K562 (cell line): Measurements from ENCODE around the gene GTF3C1. TPM values are rescaled to one million over a fixed set of nuclear protein-coding genes. Genes with fewer than 3 reads are reported as not detected.

ENCODE experiments used
- ATAC-seq: fragments of 200-7000 bp; cut with Tn5 transposase; 3 replicates; pipeline ENCODE4 v1.9.1; 2020; ENCODE audit warnings: moderate library complexity
- BruUV-seq: library from RNA; stranded (reverse); fragments of 400-500 nt; replicated peaks from 2 replicates; lab custom pipeline; 2021; lab: Mats Ljungman, UMichigan
- CTCF ChIA-PET: fragments of 300-600 bp; formaldehyde crosslinking; extraction: SDS; loops from one replicate; lab custom pipeline; 2021; ENCODE audit warnings: low intra/inter-chr PET ratio; lab: Yijun Ruan, JAX
- POLR2A ChIA-PET: fragments of 300-600, 350-650 bp; sonication (Branson Sonifier 250); formaldehyde crosslinking; extraction: SDS; loops from one replicate; lab custom pipeline; 2021; ENCODE audit warnings: antibody characterized with exemption, inconsistent platforms; lab: Yijun Ruan, JAX
- DNase-seq, 4 experiments: peaks; one replicate each; pipeline versions ENCODE4 v3.0.0 to v3.0.0-alpha.2; 2011 to 2018; ENCODE audit warnings: low spot score in 3 of 4, mixed read lengths in 3 of 4; ENCODE audit errors: extremely low read depth in 1 of 4
- FAIRE-seq: peaks from 2 replicates; lab custom pipeline; 2011; peaks lifted over from hg19 to GRCh38; lab: Jason Lieb, UNC
- H2AFZ ChIP-seq: 2 replicates; pipeline ENCODE4 v1.6.0; 2011; ENCODE audit warnings: low read depth, low read length, control low read depth, inconsistent platforms
- H3K27ac ChIP-seq: fragments of 200-600 bp; 3 replicates; pipeline ENCODE4 v1.8.0; 2011; ENCODE audit warnings: low read depth, mild to moderate bottlenecking, control low read depth, inconsistent platforms, low read length, moderate library complexity, mixed read lengths; ENCODE audit errors: extremely low read depth
- H3K27me3 ChIP-seq, 2 experiments: fragments of 300-600 bp in 1 of 2; 2 replicates in 1 of 2; 3 replicates in 1 of 2; pipeline versions ENCODE4 v1.6.0 to v1.8.0; 2011; ENCODE audit warnings: inconsistent platforms in 2 of 2, low read length in 2 of 2, mild to moderate bottlenecking in 1 of 2, mixed read lengths in 1 of 2, moderate library complexity in 1 of 2; ENCODE audit not compliant: control insufficient read depth in 2 of 2, insufficient read depth in 2 of 2
- H3K36me3 ChIP-seq: fragments of 300-600 bp; 3 replicates; pipeline ENCODE4 v1.8.0; 2011; ENCODE audit warnings: mild to moderate bottlenecking, low read length, inconsistent platforms; ENCODE audit not compliant: control insufficient read depth, insufficient read depth
- H3K4me1 ChIP-seq, 2 experiments: fragments of 200-600 bp in 1 of 2; replicated peaks in 1 of 2; 2 replicates in 1 of 2; 3 replicates in 1 of 2; pipeline versions ENCODE4 v1.5.1 to v1.8.0; 2011; ENCODE audit warnings: inconsistent platforms in 2 of 2, low read length in 2 of 2, mild to moderate bottlenecking in 1 of 2, mixed read lengths in 1 of 2, moderate library complexity in 1 of 2; ENCODE audit not compliant: control insufficient read depth in 2 of 2, insufficient read depth in 2 of 2
- H3K4me2 ChIP-seq: 2 replicates; pipeline ENCODE4 v1.6.1; 2011; ENCODE audit warnings: low read length, control low read depth, inconsistent platforms, mixed read lengths; ENCODE audit not compliant: insufficient read depth
- H3K4me3 ChIP-seq: fragments of 200-600 bp; sonication (generic), shearing (Covaris generic); 2 replicates; pipeline ENCODE4 v1.5.1; 2016; ENCODE audit warnings: control low read depth, inconsistent platforms
- H3K79me2 ChIP-seq: fragments of 200-600 bp; 3 replicates; pipeline ENCODE4 v1.8.0; 2011; ENCODE audit warnings: low read length, inconsistent platforms; ENCODE audit not compliant: control insufficient read depth, insufficient read depth
- H3K9ac ChIP-seq, 2 experiments: 2 replicates each; pipeline versions ENCODE4 v1.6.0 to v1.6.1; 2011; ENCODE audit warnings: low read depth in 2 of 2, low read length in 2 of 2, control low read depth in 1 of 2, inconsistent platforms in 1 of 2, mild to moderate bottlenecking in 1 of 2, mixed read lengths in 1 of 2; ENCODE audit not compliant: insufficient read depth in 1 of 2
- H3K9me1 ChIP-seq: one replicate; pipeline ENCODE4 v1.6.0; 2011; ENCODE audit warnings: inconsistent platforms, mild to moderate bottlenecking, low read length, moderate library complexity; ENCODE audit not compliant: control insufficient read depth, insufficient read depth
- H3K9me3 ChIP-seq: replicated peaks from 2 replicates; pipeline ENCODE4 v1.5.1; 2011; ENCODE audit warnings: low read depth, low read length, inconsistent platforms; ENCODE audit not compliant: control insufficient read depth, insufficient read depth
- H4K20me1 ChIP-seq: replicated peaks from 2 replicates; pipeline ENCODE4 v1.6.1; 2011; ENCODE audit warnings: low read length, inconsistent platforms, mixed read lengths; ENCODE audit not compliant: control insufficient read depth, insufficient read depth
- ADNP ChIP-seq: fragments of 200-800 bp; sonication (Bioruptor generic); IDR thresholded peaks from 2 replicates; pipeline ENCODE4 v1.6.1; 2016; ENCODE audit warnings: missing genetic modification characterization, missing compliant biosample characterization
- ARNT ChIP-seq, 2 experiments: fragments of 450-650 bp; IDR thresholded peaks; 2 replicates each; pipeline ENCODE4 v1.6.1; 2016; ENCODE audit warnings: mild to moderate bottlenecking in 1 of 2
- CREB3 ChIP-seq: fragments of 450-650 bp; conservative IDR thresholded peaks from 2 replicates; pipeline ENCODE4 v1.6.1; 2016; ENCODE audit warnings: missing genetic modification characterization, low read depth, mild to moderate bottlenecking, missing compliant biosample characterization, moderate library complexity
- EP400 ChIP-seq: fragments of 450-650 bp; IDR thresholded peaks from 2 replicates; pipeline ENCODE4 v1.6.1; 2017; ENCODE audit warnings: antibody characterized with exemption, mild to moderate bottlenecking, moderate library complexity
- HDAC2 ChIP-seq: fragments of 450-650 bp; IDR thresholded peaks from 2 replicates; pipeline ENCODE4 v1.6.1; 2016; ENCODE audit warnings: mild to moderate bottlenecking
- KLF6 ChIP-seq: fragments of 250-450 bp; sonication (Bioruptor Pico); IDR thresholded peaks from 2 replicates; pipeline ENCODE4 v1.4.0; 2020; ENCODE audit warnings: mild to moderate bottlenecking, moderate library complexity, borderline replicate concordance
- MTF1 ChIP-seq: fragments of 250-450 bp; sonication (Bioruptor Pico); IDR thresholded peaks from 2 replicates; pipeline ENCODE4 v1.9.0; 2021; ENCODE audit warnings: moderate library complexity, mild to moderate bottlenecking, inconsistent platforms, borderline replicate concordance
- NONO ChIP-seq, 2 experiments: fragments of 200-400 bp in 1 of 2; fragments of 450-650 bp in 1 of 2; formaldehyde crosslinking in 1 of 2; IDR thresholded peaks; 2 replicates each; pipeline ENCODE4 v1.6.1; 2017; ENCODE audit warnings: low read depth in 2 of 2, mild to moderate bottlenecking in 2 of 2, moderate library complexity in 2 of 2, low read length in 1 of 2
- SETDB1 ChIP-seq: IDR thresholded peaks from one replicate; pipeline ENCODE4 v1.6.1; 2012; ENCODE audit warnings: low read length, control low read depth, inconsistent platforms
- SIN3B ChIP-seq: fragments of 450-650 bp; IDR thresholded peaks from 2 replicates; pipeline ENCODE4 v1.6.1; 2017; ENCODE audit warnings: low read depth, mild to moderate bottlenecking, moderate library complexity
- SUPT5H ChIP-seq: fragments of 450-650 bp; IDR thresholded peaks from 2 replicates; pipeline ENCODE4 v1.6.1; 2016
- THRA ChIP-seq: fragments of 450-650 bp; IDR thresholded peaks from 2 replicates; pipeline ENCODE4 v1.6.1; 2017; ENCODE audit warnings: mild to moderate bottlenecking, moderate library complexity
- TRIM25 ChIP-seq: fragments of 450-650 bp; IDR thresholded peaks from 2 replicates; pipeline ENCODE4 v1.7.0; 2016; ENCODE audit warnings: borderline replicate concordance
- TSHZ1 ChIP-seq: fragments of 250-450 bp; sonication (Bioruptor Pico); IDR thresholded peaks from 2 replicates; pipeline ENCODE4 v1.4.0; 2020; ENCODE audit warnings: mild to moderate bottlenecking, moderate library complexity
- ZBTB8A ChIP-seq: fragments of 450-650 bp; IDR thresholded peaks from 2 replicates; pipeline ENCODE4 v1.6.1; 2018; ENCODE audit warnings: mild to moderate bottlenecking, moderate library complexity; ENCODE audit not compliant: partially characterized antibody
- ZNF551 ChIP-seq: fragments of 250-450 bp; sonication (Bioruptor Pico); IDR thresholded peaks from 2 replicates; pipeline ENCODE4 v1.5.0; 2021; ENCODE audit warnings: mild to moderate bottlenecking, moderate library complexity
- ZNF785 ChIP-seq: fragments of 250-450 bp; sonication (Bioruptor Pico); IDR thresholded peaks from 2 replicates; pipeline ENCODE4 v1.4.0; 2020; ENCODE audit warnings: mild to moderate bottlenecking
- WGBS: fragments of 100-300 bp; shearing (Covaris generic); methylation state at CpG from one replicate; pipeline ENCODE4 v1.1.6; 2016; ENCODE audit warnings: low coverage, mixed read lengths; ENCODE audit not compliant: insufficient coverage; ENCODE audit errors: missing lambda C conversion rate; 5-methylcytosine and 5-hydroxymethylcytosine counted together
- in situ Hi-C: fragments of 300-500 bp; cut with MboI; formaldehyde crosslinking; loops from 4 replicates; pipeline ENCODE4 v1.15.0; 2018; ENCODE audit warnings: inconsistent platforms, mixed read lengths
- intact Hi-C: fragments of 100-400 bp; cut with micrococcal nuclease; formaldehyde crosslinking; loops from 2 replicates; pipeline ENCODE4 v1.14.2; 2022
- polyA plus RNA-seq, 8 experiments: library from polyadenylated mRNA; depleted of rRNA in 4 of 8; stranded (reverse) in 5 of 8; unstranded in 3 of 8; fragments of >200 nt; fragmentation: Nextera tagmentation in 2 of 8; fragmentation: Illumina TruSeq in 1 of 8; extraction: Ambion mirVana in 2 of 8; extraction: Trizol in 1 of 8; gene quantifications; 2 replicates each; pipeline versions ENCODE4 v1.2.1 to v1.2.3, GENCODE V29; 2011 to 2014; ENCODE audit warnings: inconsistent platforms in 1 of 8, missing spikeins in 1 of 8
- total RNA-seq, 7 experiments: library from RNA; depleted of rRNA in 6 of 7; stranded (reverse); fragments of >200 nt in 6 of 7; fragmentation: Illumina TruSeq in 2 of 7; extraction: Trizol in 2 of 7; gene quantifications; 2 replicates each; pipeline versions ENCODE4 v1.2.1 to v1.2.3, GENCODE V29; 2011 to 2021; ENCODE audit warnings: low replicate concordance in 1 of 7

Gene GTF3C1
- total and polyA plus RNA-seq, 9 of the 15 experiments (the other 6 are each of a cell fraction or from before 2014, with no cell fraction given): 0.72 to 63.6 (median 30.9) TPM

- POLR2A ChIA-PET: interaction anchor here (0.9 to 1.1 kb wide), 3 partner anchors 9 to 150 kb away, joined by 3 to 8 read pairs (median 4); no protein-coding TSS in a partner anchor
- TF ChIP-seq THRA (no peak), ZBTB8A (no peak), HDAC2 (no peak), SIN3B (no peak), TSHZ1 (CRISPR knock-in tag) (no peak), NONO (IDR thresholded peaks at IDR 0.05; ENCODE audit: low read depth in 2 of 2, low read length in 1 of 2) (no peak), ZNF551 (CRISPR knock-in tag) (no peak), TRIM25 (no peak), CREB3 (tag) (no peak), ADNP (no peak), MTF1 (CRISPR knock-in tag) (no peak), ARNT (IDR thresholded peaks at IDR 0.05) (no peak), EP400 (no peak), SETDB1 (no peak), SUPT5H (no peak), KLF6 (CRISPR knock-in tag) (no peak), ZNF785 (no peak)
Measured at GRCh38 chr16:27531186-27531585, 18.5 kb downstream of the GTF3C1 start.

More at GRCh38 chr16:27531186-27531585, 18.5 kb downstream of the GTF3C1 start:
- DNase-seq: no peak
- H3K27me3 ChIP-seq: no peaks in the 10 kb centered on the region
- H3K4me2 ChIP-seq: no peak overlapping the region
- 0 out of 2 replicates have a peak, but pooled peaks cover 2% of the 10 kb centered on the region for H4K20me1 ChIP-seq
- no TSS peak for BruUV-seq
- in situ Hi-C loops (no loop called here), intact Hi-C loops (no loop called here)
- no peaks in the 10 kb centered on the region for H3K9me1 ChIP-seq
- no peak for ATAC-seq
- H3K36me3 ChIP-seq: peaks cover 82% of the 10 kb centered on the region
- FAIRE-seq: no peak
- H3K4me1 ChIP-seq: no peaks in the 10 kb centered on the region
- CTCF ChIA-PET: no interaction called here
- 92% methylated on average over 2 of the region's 2 CpGs for WGBS
- no peaks in the 10 kb centered on the region for H3K79me2 ChIP-seq
- H3K27ac ChIP-seq: no peak overlapping the region
- H3K4me3 ChIP-seq: no peak overlapping the region
- no peak overlapping the region for H3K9ac ChIP-seq
- no peaks in the 10 kb centered on the region for H3K9me3 ChIP-seq
- H2AFZ ChIP-seq: no peak overlapping the region
